GM21526 (cell line): ENCODE results near the gene CDC40.
"Not testable (repeated sequence)": the region's sequence is repeated elsewhere in the genome, so short reads cannot be mapped to it uniquely, and the experiment has no call there.

ENCODE experiments used
- ATAC-seq: cut with Tn5 transposase; IDR thresholded peaks from one replicate; pipeline ENCODE4 v1.9.1; 2021; ENCODE audit warnings: moderate library complexity; ENCODE audit not compliant: unreplicated experiment, low FRiP score

Gene CDC40

GRCh38 chr6:110198561-110198960 lies 18.3 kb downstream of the CDC40 start:
- no peak for ATAC-seq

- no peak for ATAC-seq
Measured at GRCh38 chr6:110201151-110201884, 21.1 kb downstream of the CDC40 start.

- no peak for ATAC-seq
Measured at GRCh38 chr6:110207652-110208051, 27.4 kb downstream of the CDC40 start.

- ATAC-seq, result no peak
Measured at GRCh38 chr6:110211753-110212152, 31.5 kb downstream of the CDC40 start.

- no peak for ATAC-seq
Measured at GRCh38 chr6:110214338-110214737, 34.1 kb downstream of the CDC40 start.

GRCh38 chr6:110216140-110216539 lies 35.9 kb downstream of the CDC40 start:
- ATAC-seq, result no peak

- no peak for ATAC-seq
Measured at GRCh38 chr6:110217266-110217665, 37.0 kb downstream of the CDC40 start.

GRCh38 chr6:110221738-110222137 lies 41.5 kb downstream of the CDC40 start:
- no peak for ATAC-seq

- no peak for ATAC-seq
Measured at GRCh38 chr6:110226261-110226660, 46.0 kb downstream of the CDC40 start.

- no peak for ATAC-seq
Measured at GRCh38 chr6:110232450-110232849, 52.2 kb downstream of the CDC40 start.

- ATAC-seq, result peak; percentile 83
Measured at GRCh38 chr6:110233770-110234374, 53.6 kb downstream of the CDC40 start.

- ATAC-seq, result not testable (repeated sequence)
Measured at GRCh38 chr6:110236007-110236406, 55.8 kb downstream of the CDC40 start.

- ATAC-seq, result no peak
Measured at GRCh38 chr6:110239526-110240274, 59.5 kb downstream of the CDC40 start.

GRCh38 chr6:110244621-110245020 lies 64.4 kb downstream of the CDC40 start:
- not testable (repeated sequence) for ATAC-seq

- no peak for ATAC-seq
Measured at GRCh38 chr6:110246378-110246777, 66.2 kb downstream of the CDC40 start.

- no peak for ATAC-seq
Measured at GRCh38 chr6:110246900-110247546, 66.8 kb downstream of the CDC40 start.

- ATAC-seq, result no peak
Measured at GRCh38 chr6:110250058-110250457, 69.8 kb downstream of the CDC40 start.

- no peak for ATAC-seq
Measured at GRCh38 chr6:110250838-110251237, 70.6 kb downstream of the CDC40 start.

- no peak for ATAC-seq
Measured at GRCh38 chr6:110255211-110255750, 75.1 kb downstream of the CDC40 start.

GRCh38 chr6:110256366-110256765 lies 76.1 kb downstream of the CDC40 start:
- no peak for ATAC-seq

- ATAC-seq, result no peak
Measured at GRCh38 chr6:110265273-110265672, 85.0 kb downstream of the CDC40 start.
